Transverse colon (tissue), 4 donors: ENCODE results near the gene JUN. TPM values are rescaled to one million over a fixed set of nuclear protein-coding genes. Genes with fewer than 3 reads are reported as not detected.

Experiments
- DNase-seq: peaks from one replicate; pipeline ENCODE4 v3.0.0-alpha.2; 2019
- H3K27ac ChIP-seq, 4 donors: fragments of 200-600 bp; sonication (generic); 2 replicates each; pipeline ENCODE4 v1.5.1; 2016 to 2018; ENCODE audit warnings: inconsistent platforms in 4 of 4
- H3K27me3 ChIP-seq: fragments of 200-600 bp; sonication (generic); 2 replicates; pipeline ENCODE4 v1.5.1; 2017; ENCODE audit warnings: inconsistent platforms
- H3K36me3 ChIP-seq, 4 donors: fragments of 200-600 bp; sonication (generic); 2 replicates each; pipeline ENCODE4 v1.5.1; 2017 to 2019; ENCODE audit warnings: inconsistent platforms in 4 of 4
- H3K4me1 ChIP-seq, 4 donors: fragments of 200-600 bp; sonication (generic); 2 replicates each; pipeline ENCODE4 v1.5.1; 2017 to 2020; ENCODE audit warnings: inconsistent platforms in 4 of 4
- H3K4me3 ChIP-seq, 4 donors: fragments of 200-600 bp; sonication (generic); 1 replicate in 1 of 4; 2 replicates in 3 of 4; pipeline versions ENCODE4 v1.5.1 to v1.6.1; 2017 to 2019; ENCODE audit warnings: inconsistent platforms in 4 of 4
- H3K9me3 ChIP-seq, 2 donors: fragments of 200-600 bp; sonication (generic); 2 replicates each; pipeline ENCODE4 v1.5.1; 2017 to 2019; ENCODE audit warnings: inconsistent platforms in 2 of 2
- CTCF ChIP-seq, 5 experiments: fragments of 200-600 bp in 3 of 5; fragments of 450-650 bp in 2 of 5; sonication (generic) in 3 of 5; IDR thresholded peaks; 1 replicate in 2 of 5; 2 replicates in 3 of 5; pipeline ENCODE4 v1.5.1; 2016 to 2017; ENCODE audit warnings: antibody characterized with exemption in 5 of 5, inconsistent platforms in 3 of 5, mild to moderate bottlenecking in 2 of 5, moderate library complexity in 1 of 5
- EP300 ChIP-seq: sonication (generic); formaldehyde crosslinking; IDR thresholded peaks from one replicate; pipeline ENCODE4 v1.6.1; 2017; ENCODE audit warnings: antibody characterized with exemption, low read depth
- POLR2A ChIP-seq: fragments of 450-650 bp; IDR thresholded peaks from one replicate; pipeline ENCODE4 v1.6.1; 2016; ENCODE audit warnings: antibody characterized with exemption, mild to moderate bottlenecking, moderate library complexity
- POLR2AphosphoS5 ChIP-seq, 3 donors: sonication (generic); formaldehyde crosslinking; IDR thresholded peaks; one replicate each; pipeline ENCODE4 v1.6.1; 2016; ENCODE audit warnings: antibody characterized with exemption in 3 of 3
- WGBS, 2 donors: methylation state at CpG; one replicate each; pipeline ENCODE4 v1.1.5; 2018; ENCODE audit warnings: low coverage in 1 of 2; 5-methylcytosine and 5-hydroxymethylcytosine counted together
- in situ Hi-C, 4 donors: fragments of 200-750 bp; cut with MboI; loops; one replicate each; pipeline versions ENCODE4 v1.15.0 to v1.15.1; 2017; ENCODE audit warnings: low sequenced_read_pairs in 3 of 4, low pct_ligation_motif_present in 1 of 4, low pct_unique_long_range_greater_than_20kb in 1 of 4
- intact Hi-C: fragments of 100-400 bp; cut with DNase I; formaldehyde crosslinking; loops from one replicate; pipeline ENCODE4 v1.15.1; 2023; ENCODE audit warnings: low total_unique reads
- total RNA-seq, 4 donors: library from RNA; depleted of rRNA; stranded (reverse); fragments of >200 nt; gene quantifications; one replicate each; pipeline ENCODE4 v1.1.0, GENCODE V29; 2016

JUN gene
- total RNA-seq, 4 donors from 2014 or later = 315 to 440 (median 376) TPM

- no peak for DNase-seq
- peak overlapping the region in 3 of 4 donors; percentile 72 to 92 (median 80) for H3K4me3 ChIP-seq
- H3K4me1 ChIP-seq = peaks cover 2 to 18% (median 8%) of the 10 kb centered on the region in 4 donors
- H3K27me3 ChIP-seq = no peaks in the 10 kb centered on the region
- in situ Hi-C loops (loop anchor here in 3 of 4 donors (10.0 to 25.0 kb wide), 6 partner anchors 104 to 532 kb away; partner anchors contain the start of gene FGGY (in 2 of the 3)), intact Hi-C loops (loop anchor here (5.0 to 10.0 kb wide), 4 partner anchors 294 to 974 kb away; no protein-coding TSS in a partner anchor)
- H3K27ac ChIP-seq = peak overlapping the region; percentile 99 to 100 (median 99)
- no peak for TF ChIP-seq CTCF (IDR thresholded peaks at IDR 0.05)
- TF ChIP-seq EP300 = no peak
- TF ChIP-seq POLR2A = no peak
- no peak for TF ChIP-seq POLR2AphosphoS5 (IDR thresholded peaks at IDR 0.05)
- H3K9me3 ChIP-seq = no peaks in the 10 kb centered on the region
- no peaks in the 10 kb centered on the region for H3K36me3 ChIP-seq
These were observed 3.4 kb downstream of the JUN start for GRCh38 chr1:58780411-58780810.

GRCh38 chr1:58779801-58780382 is 4.0 kb downstream of the JUN start:
- Histone ChIP-seq H3K4me1 (peaks cover 2 to 16% (median 7%) of the 10 kb centered on the region in 4 donors), H3K27me3 (no peaks in the 10 kb centered on the region), H3K9me3 (no peaks in the 10 kb centered on the region), H3K27ac (peak overlapping the region; percentile 99 to 100 (median 99)), H3K4me3 (peak overlapping the region in 2 of 4 donors; percentile 72 to 92), H3K36me3 (no peaks in the 10 kb centered on the region)
- whole genome bisulfite sequencing, 2 donors = 27 to 34% methylated on average over 1 to 4 of the region's 4 CpGs
- peak; percentile 77 for DNase-seq
- intact Hi-C loops (loop anchor here (5.0 to 10.0 kb wide), 4 partner anchors 295 to 975 kb away; no protein-coding TSS in a partner anchor), in situ Hi-C loops (loop anchor here in 3 of 4 donors (10.0 to 25.0 kb wide), 6 partner anchors 105 to 532 kb away; partner anchors contain the start of gene FGGY (in 2 of the 3))
- TF ChIP-seq POLR2A (peak; percentile 69), CTCF (IDR thresholded peaks at IDR 0.05) (no peak), POLR2AphosphoS5 (IDR thresholded peaks at IDR 0.05) (peak in 2 of 3 donors; percentile 83 to 85)

- Histone ChIP-seq H3K36me3 (no peaks in the 10 kb centered on the region), H3K9me3 (no peaks in the 10 kb centered on the region), H3K27ac (peak overlapping the region; percentile 99 to 100 (median 99)), H3K4me1 (peaks cover 2 to 16% (median 7%) of the 10 kb centered on the region in 4 donors), H3K27me3 (no peaks in the 10 kb centered on the region), H3K4me3 (no peak overlapping the region)
- in situ Hi-C loops (loop anchor here in 3 of 4 donors (25.0 kb wide), 3 partner anchors 283 to 533 kb away; partner anchors contain the start of gene FGGY (in 1 of the 3)), intact Hi-C loops (no loop called here)
- no peak for DNase-seq
- 27 to 44% methylated on average over 2 of the region's 2 CpGs for WGBS, 2 donors
- no peak for TF ChIP-seq CTCF (IDR thresholded peaks at IDR 0.05)
- peak in 1 of 3 donors; percentile 58 for TF ChIP-seq POLR2AphosphoS5 (IDR thresholded peaks at IDR 0.05)
These were observed 4.6 kb downstream of the JUN start for GRCh38 chr1:58779059-58779754.

- no peak for DNase-seq
- intact Hi-C loops = no loop called here
- in situ Hi-C loops = loop anchor here in 3 of 4 donors (25.0 kb wide), 3 partner anchors 284 to 534 kb away; partner anchors contain the start of gene FGGY (in 1 of the 3)
- Histone ChIP-seq H3K27ac (peak overlapping the region in 2 of 4 donors; percentile 10 to 99), H3K27me3 (no peaks in the 10 kb centered on the region), H3K4me1 (peaks cover 2 to 18% (median 11%) of the 10 kb centered on the region in 4 donors), H3K36me3 (no peaks in the 10 kb centered on the region), H3K9me3 (no peaks in the 10 kb centered on the region), H3K4me3 (no peak overlapping the region)
- WGBS, 2 donors = 79 to 81% methylated on average over 3 of the region's 3 CpGs
- TF ChIP-seq EP300 = no peak
- TF ChIP-seq CTCF (IDR thresholded peaks at IDR 0.05) = no peak
- TF ChIP-seq POLR2AphosphoS5 (IDR thresholded peaks at IDR 0.05) = peak in 1 of 3 donors; percentile 4
- no peak for TF ChIP-seq POLR2A
These were observed 5.4 kb downstream of the JUN start for GRCh38 chr1:58778385-58779000.
